C4-2B (cell line): ENCODE results near the gene C2CD4C.

Experiments
- ZFX ChIP-seq: fragments of 450-650 bp; IDR thresholded peaks from 2 replicates; pipeline ENCODE4 v1.6.1; 2017
- TF ChIP-seq, protein P1 (sequence below): fragments of 450-650 bp; conservative IDR thresholded peaks from 2 replicates; pipeline ENCODE4 v1.5.1; 2017; ENCODE audit warnings: mild to moderate bottlenecking

DNA sequence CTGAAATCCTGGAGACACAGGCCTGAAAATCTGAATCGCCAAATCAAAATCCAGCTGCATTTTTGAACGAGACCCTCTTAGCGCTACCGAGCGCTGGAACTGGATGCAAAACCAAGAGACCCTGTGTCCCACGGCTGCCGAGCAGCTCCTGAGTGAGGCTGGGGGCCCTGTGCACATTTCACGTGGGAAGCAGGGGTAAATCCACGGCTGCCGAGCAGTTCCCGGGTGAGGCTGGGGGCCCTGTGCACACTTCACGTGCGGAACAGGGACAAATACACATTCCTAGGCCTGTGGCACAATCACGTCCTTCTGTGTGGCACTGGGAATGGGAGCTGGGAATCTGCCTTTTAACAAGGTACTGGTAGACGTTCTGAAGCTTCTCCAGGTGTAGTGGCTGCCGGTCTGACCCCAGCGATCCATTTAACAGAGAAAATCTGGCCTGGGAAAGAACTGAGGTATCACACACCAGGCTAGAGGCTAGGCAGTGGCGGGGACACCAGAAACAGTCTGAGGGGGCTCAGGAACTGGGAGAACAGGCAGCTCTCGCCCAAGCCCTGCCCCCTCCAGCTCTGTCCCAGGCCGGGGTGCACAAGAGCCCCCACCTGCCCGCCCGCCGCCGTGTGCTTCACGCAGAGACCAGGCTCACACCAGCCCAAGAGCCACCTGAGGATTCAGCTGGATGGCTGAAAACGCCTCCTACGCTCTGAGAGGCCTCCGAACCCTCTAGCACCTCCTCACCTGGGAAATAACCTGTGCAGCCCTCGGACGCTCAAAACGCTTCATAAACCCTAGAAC is 11.0 kb upstream of the C2CD4C start:
- TF ChIP-seq, protein P1, sequence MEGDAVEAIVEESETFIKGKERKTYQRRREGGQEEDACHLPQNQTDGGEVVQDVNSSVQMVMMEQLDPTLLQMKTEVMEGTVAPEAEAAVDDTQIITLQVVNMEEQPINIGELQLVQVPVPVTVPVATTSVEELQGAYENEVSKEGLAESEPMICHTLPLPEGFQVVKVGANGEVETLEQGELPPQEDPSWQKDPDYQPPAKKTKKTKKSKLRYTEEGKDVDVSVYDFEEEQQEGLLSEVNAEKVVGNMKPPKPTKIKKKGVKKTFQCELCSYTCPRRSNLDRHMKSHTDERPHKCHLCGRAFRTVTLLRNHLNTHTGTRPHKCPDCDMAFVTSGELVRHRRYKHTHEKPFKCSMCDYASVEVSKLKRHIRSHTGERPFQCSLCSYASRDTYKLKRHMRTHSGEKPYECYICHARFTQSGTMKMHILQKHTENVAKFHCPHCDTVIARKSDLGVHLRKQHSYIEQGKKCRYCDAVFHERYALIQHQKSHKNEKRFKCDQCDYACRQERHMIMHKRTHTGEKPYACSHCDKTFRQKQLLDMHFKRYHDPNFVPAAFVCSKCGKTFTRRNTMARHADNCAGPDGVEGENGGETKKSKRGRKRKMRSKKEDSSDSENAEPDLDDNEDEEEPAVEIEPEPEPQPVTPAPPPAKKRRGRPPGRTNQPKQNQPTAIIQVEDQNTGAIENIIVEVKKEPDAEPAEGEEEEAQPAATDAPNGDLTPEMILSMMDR, result no peak
- TF ChIP-seq ZFX, result no peak
